PFSK-1 (cell line): ENCODE results near the gene OR9A2.

Source experiments
- FOXP2 ChIP-seq: optimal IDR thresholded peaks from 2 replicates; pipeline ENCODE3; 2011; ENCODE audit warnings: borderline replicate concordance, control low read depth, inconsistent platforms; ENCODE audit not compliant: insufficient read depth; ENCODE audit errors: extremely low read length, extremely low read depth
- POLR2AphosphoS5 ChIP-seq: IDR thresholded peaks from 2 replicates; pipeline ENCODE4 v1.6.1; 2012; ENCODE audit warnings: low read depth, mild to moderate bottlenecking, control low read depth, low read length, moderate library complexity
- REST ChIP-seq, 2 experiments: IDR thresholded peaks; 2 replicates each; pipeline versions ENCODE4 v1.6.1 to v1.8.0; 2011 to 2012; ENCODE audit warnings: low read depth in 2 of 2, low read length in 2 of 2, control low read depth in 1 of 2, inconsistent platforms in 1 of 2, mild to moderate bottlenecking in 1 of 2, moderate library complexity in 1 of 2; ENCODE audit not compliant: insufficient read depth in 1 of 2
- SIN3A ChIP-seq: IDR thresholded peaks from 2 replicates; pipeline ENCODE4 v1.6.1; 2012; ENCODE audit warnings: mild to moderate bottlenecking, low read length, moderate library complexity, borderline replicate concordance; ENCODE audit not compliant: insufficient read depth
- TAF1 ChIP-seq: IDR thresholded peaks from 2 replicates; pipeline ENCODE4 v1.6.1; 2012; ENCODE audit warnings: low read length, control low read depth, borderline replicate concordance; ENCODE audit not compliant: insufficient read depth

The OR9A2 gene

DNA sequence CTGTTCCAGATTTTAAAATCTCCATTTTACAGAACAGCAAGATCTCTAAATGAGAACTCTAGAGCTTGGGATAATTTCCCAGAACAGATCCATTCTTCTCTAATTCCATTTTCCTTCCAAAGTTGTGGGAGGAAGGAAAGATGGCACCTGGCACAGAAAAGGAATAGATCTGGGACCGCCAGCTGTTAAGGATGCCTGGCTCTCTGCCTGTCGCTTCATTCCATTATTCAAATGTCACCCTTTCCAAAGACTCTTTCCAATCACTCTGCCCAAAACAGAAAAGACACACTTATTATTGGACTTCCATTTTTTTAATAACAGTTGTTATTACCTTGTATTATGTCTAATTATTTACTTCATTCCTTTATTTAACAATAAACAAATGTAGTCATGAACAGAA lies 751 bp upstream of the OR9A2 start:
- TF ChIP-seq FOXP2 (no peak), SIN3A (no peak), POLR2AphosphoS5 (no peak), TAF1 (no peak), REST (IDR thresholded peaks at IDR 0.05; ENCODE audit: insufficient read depth in 1 of 2, low read depth in 2 of 2, low read length in 2 of 2) (no peak)

GRCh38 chr7:143025371-143025770 lies 1.6 kb downstream of the OR9A2 start:
- no peak for TF ChIP-seq REST (IDR thresholded peaks at IDR 0.05; ENCODE audit: insufficient read depth in 1 of 2, low read depth in 2 of 2, low read length in 2 of 2)
- no peak for TF ChIP-seq TAF1
- no peak for TF ChIP-seq POLR2AphosphoS5
- TF ChIP-seq SIN3A = no peak
- no peak for TF ChIP-seq FOXP2

DNA sequence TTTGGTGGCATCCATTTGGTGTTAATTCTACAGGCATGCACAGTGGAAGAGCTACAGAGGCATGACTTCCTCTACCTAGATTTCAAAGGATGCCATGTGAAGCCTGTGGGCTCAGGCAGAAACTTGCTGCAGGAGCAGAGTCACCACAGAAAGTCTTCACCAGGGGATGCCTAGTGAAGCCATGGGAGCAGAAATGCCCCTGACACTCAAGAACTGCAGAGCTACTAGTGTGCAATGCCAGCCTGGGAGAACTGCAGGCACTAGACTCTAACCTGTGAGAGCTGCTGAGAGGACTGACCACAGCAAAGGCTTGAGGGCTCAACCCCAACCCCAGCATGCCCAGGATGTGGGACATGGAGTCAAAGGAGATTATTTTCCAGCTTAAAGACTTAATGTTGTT lies 3.9 kb downstream of the OR9A2 start:
- TF ChIP-seq REST (IDR thresholded peaks at IDR 0.05; ENCODE audit: insufficient read depth in 1 of 2, low read depth in 2 of 2, low read length in 2 of 2) (no peak), TAF1 (no peak), POLR2AphosphoS5 (no peak), SIN3A (no peak), FOXP2 (no peak)

DNA sequence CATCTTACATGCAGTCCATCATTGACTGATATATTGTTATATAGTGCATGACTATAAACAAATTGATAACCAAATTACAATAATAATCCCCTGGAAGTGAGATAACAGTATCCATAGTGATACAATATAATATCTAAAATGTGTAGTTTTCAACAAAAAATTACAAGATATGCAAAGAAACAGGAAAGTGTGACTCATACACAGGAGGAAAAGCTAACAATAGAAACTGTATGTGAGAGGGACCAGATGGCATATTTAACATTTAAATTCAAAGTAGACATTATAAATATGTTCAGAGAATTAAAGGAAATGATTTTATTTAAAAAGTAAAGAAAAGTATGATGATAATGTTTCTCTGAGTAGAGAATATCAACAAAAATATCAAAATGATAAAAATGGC lies 8.0 kb downstream of the OR9A2 start:
- TF ChIP-seq FOXP2 (no peak), REST (IDR thresholded peaks at IDR 0.05; ENCODE audit: insufficient read depth in 1 of 2, low read depth in 2 of 2, low read length in 2 of 2) (no peak), SIN3A (no peak), TAF1 (no peak), POLR2AphosphoS5 (no peak)

DNA sequence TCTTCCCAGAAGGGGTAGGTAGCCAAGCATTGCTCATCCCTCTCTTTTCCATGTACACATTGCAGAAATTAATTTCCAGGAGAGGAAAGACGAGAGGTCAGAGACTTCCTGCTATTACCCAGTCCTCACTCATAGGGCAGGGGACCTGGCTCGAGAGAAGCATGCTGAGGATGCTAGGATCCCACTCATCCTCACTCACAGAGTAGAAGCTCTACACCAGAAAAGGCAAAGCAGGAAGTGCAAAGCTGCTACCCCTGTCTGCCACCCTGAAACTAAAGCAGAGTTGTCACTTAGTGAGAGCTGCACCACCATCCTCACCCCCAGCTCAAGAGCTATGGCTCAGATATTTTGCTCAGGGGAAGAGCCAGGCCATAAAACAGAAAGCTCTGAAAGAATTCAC lies 9.9 kb downstream of the OR9A2 start:
- TF ChIP-seq POLR2AphosphoS5 (no peak), FOXP2 (no peak), SIN3A (no peak), TAF1 (no peak), REST (IDR thresholded peaks at IDR 0.05; ENCODE audit: insufficient read depth in 1 of 2, low read depth in 2 of 2, low read length in 2 of 2) (no peak)
